ENCODE measurements around the gene SUN5. TPM values are rescaled to one million over a fixed set of nuclear protein-coding genes. Genes with fewer than 3 reads are reported as not detected.
A peak's percentile ranks its signal among the peaks of the same experiment; 100 is the strongest.
"Not testable (repeated sequence)": the region's sequence is repeated elsewhere in the genome, so short reads cannot be mapped to it uniquely, and the experiment has no call there.

The SUN5 gene
- total RNA-seq, 1 experiment from 2014 or later = not detected

GRCh38 chr20:32964575-32964974 is 39.7 kb downstream of the SUN5 start:
- no peaks in the 10 kb centered on the region for H3K36me3 ChIP-seq
- no peak overlapping the region for H3K27ac ChIP-seq
- H3K9me3 ChIP-seq (replicated peaks) = no peaks in the 10 kb centered on the region
- 0 out of 2 replicates have a peak, but pooled peaks cover 5% of the 10 kb centered on the region for H3K27me3 ChIP-seq
- H3K4me1 ChIP-seq = no peaks in the 10 kb centered on the region
- H3K4me3 ChIP-seq = no peak overlapping the region
- DNase-seq = no peak

DNA sequence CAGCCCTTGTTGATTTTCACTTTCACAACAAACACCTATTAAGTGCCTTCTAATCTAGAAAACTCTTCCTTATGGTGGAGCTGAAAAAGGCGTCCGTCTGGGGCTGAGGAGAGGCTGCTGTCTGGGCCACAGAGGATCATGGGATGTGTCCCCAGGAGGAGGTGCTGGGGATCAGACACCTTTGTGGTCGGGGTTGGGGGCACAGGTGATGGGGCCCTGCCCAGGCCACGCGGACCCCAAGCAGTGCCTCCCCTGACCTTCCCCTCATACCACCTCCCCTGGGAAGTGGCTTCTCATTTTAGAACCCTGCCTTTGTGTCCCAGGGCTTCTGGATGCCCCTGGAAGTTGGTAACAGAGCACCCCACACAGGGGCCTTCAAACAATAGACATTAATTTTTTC is 41.1 kb downstream of the SUN5 start:
- Histone ChIP-seq H3K36me3 (no peaks in the 10 kb centered on the region), H3K27me3 (0 out of 2 replicates have a peak, but pooled peaks cover 5% of the 10 kb centered on the region), H3K27ac (no peak overlapping the region), H3K4me3 (no peak overlapping the region), H3K4me1 (peaks cover under 1% of the 10 kb centered on the region; the same call in 1 of the 2 replicates), H3K9me3 (replicated peaks) (no peaks in the 10 kb centered on the region)
- DNase-seq = no peak

DNA sequence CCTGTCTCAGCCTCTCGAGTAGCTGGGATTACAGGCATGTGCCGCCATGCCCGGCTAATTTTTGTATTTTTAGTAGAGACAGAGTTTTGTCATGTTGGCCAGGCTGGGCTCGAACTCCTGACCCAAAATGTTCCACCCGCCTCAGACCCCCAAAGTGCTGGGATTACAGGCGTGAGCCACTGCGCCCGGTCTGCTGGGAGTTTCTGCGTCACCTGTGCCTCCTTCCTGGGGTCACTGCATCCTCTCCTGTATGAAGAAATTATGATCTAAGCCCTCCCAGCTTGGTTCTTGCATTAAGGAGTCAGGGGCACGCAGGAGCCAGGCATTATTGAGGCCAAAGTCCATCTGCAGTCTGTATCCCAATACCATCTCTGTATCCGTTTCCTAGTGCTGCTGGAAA is 41.6 kb downstream of the SUN5 start:
- not testable (repeated sequence) for H3K4me1 ChIP-seq; H3K9me3 ChIP-seq (replicated peaks); H3K4me3 ChIP-seq; H3K27ac ChIP-seq; DNase-seq; H3K36me3 ChIP-seq; H3K27me3 ChIP-seq

DNA sequence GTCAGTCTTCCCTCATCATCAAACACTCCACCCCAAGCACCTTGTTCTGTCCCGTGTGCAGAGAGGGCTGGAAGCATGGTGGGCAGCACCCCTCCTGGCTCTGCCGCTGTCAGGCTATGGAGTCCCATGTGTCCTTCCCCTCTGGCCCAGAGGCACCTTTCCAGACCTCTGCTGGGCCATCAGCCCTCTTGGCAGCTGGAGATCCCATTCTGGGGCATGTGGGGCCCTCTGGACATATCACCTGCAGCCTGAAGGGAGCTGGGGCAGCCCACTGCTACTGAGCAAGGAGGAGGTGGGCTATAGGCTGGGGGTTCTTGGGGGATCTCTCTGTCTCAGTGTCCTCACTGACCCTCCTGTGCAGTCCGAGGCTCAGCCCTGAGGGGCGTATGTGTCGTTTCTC is 42.2 kb downstream of the SUN5 start:
- Histone ChIP-seq H3K9me3 (replicated peaks) (0 out of 2 replicates have a peak, but pooled peaks cover 5% of the 10 kb centered on the region), H3K27ac (no peak overlapping the region), H3K4me3 (no peak overlapping the region), H3K4me1 (peaks cover 10% of the 10 kb centered on the region; the same call in 1 of the 2 replicates), H3K27me3 (0 out of 2 replicates have a peak, but pooled peaks cover 5% of the 10 kb centered on the region), H3K36me3 (no peaks in the 10 kb centered on the region)
- no peak for DNase-seq

DNA sequence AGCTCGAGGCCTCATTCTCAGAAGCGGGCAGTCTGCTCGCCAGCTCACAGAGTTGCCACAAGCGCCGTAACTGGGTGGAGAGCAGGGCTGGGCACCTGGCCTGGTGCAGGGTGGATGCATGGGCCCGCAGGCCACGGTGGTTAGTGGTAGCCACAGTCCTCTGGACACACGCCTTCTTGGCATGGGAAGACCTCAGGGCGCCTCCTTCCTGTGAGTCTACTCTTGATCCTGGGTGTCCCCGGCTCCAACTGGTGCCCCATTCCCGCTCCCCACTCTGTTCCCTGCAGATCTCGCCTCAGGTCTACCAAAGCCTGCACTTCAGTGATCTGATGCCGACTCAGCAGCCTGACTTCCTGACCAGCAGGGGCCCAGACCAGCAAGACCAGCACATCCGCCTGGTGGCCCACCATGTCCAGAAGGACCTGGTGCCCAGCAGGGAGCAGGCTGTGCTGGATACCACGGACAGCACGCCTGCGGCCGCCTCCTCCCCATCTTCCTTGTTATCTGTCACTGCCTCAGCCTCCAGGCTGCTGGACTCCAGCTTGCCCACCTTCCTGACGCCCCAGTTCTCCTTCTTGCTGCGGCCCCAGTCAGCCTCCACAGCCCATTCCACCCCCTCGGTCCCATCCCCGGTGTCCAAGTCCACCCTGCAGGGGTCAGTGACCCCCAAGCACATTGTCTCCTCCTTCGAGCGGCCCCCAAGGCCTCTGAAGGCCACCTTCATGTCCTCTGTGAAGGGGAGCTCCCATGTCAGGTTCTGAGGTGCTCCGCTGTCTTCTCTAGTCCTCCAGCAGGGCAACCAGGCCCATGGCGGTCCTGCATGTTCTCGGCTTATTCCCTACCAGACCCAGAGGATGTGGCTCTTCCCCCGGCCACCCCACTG is 43.1 kb downstream of the SUN5 start:
- 0 out of 2 replicates have a peak, but pooled peaks cover 5% of the 10 kb centered on the region for H3K27me3 ChIP-seq
- H3K9me3 ChIP-seq (replicated peaks) = peaks cover 13% of the 10 kb centered on the region; the same call in 1 of the 2 replicates
- no peak overlapping the region for H3K27ac ChIP-seq
- no peaks in the 10 kb centered on the region for H3K36me3 ChIP-seq
- DNase-seq = no peak
- H3K4me3 ChIP-seq = no peak overlapping the region
- H3K4me1 ChIP-seq = peaks cover 10% of the 10 kb centered on the region; the same call in 1 of the 2 replicates

- Histone ChIP-seq H3K36me3 (no peaks in the 10 kb centered on the region), H3K27ac (no peak overlapping the region), H3K4me3 (no peak overlapping the region), H3K9me3 (replicated peaks) (peaks cover 14% of the 10 kb centered on the region; the same call in 1 of the 2 replicates), H3K27me3 (0 out of 2 replicates have a peak, but pooled peaks cover 3% of the 10 kb centered on the region), H3K4me1 (peaks cover 10% of the 10 kb centered on the region; the same call in 1 of the 2 replicates)
- DNase-seq = no peak
Measured at GRCh38 chr20:32960222-32960518, 44.1 kb downstream of the SUN5 start.

GRCh38 chr20:32959351-32960221 is 44.6 kb downstream of the SUN5 start:
- H3K4me1 ChIP-seq = peaks cover 10% of the 10 kb centered on the region; the same call in 1 of the 2 replicates
- no peak for DNase-seq

GRCh38 chr20:32958574-32958973 is 45.7 kb downstream of the SUN5 start:
- Histone ChIP-seq H3K27ac (no peak overlapping the region), H3K27me3 (no peaks in the 10 kb centered on the region), H3K4me1 (peaks cover 10% of the 10 kb centered on the region; the same call in 1 of the 2 replicates), H3K4me3 (no peak overlapping the region), H3K9me3 (replicated peaks) (peaks cover 14% of the 10 kb centered on the region; the same call in 1 of the 2 replicates), H3K36me3 (no peaks in the 10 kb centered on the region)
- no peak for DNase-seq

More at GRCh38 chr20:32959351-32960221, 44.6 kb downstream of the SUN5 start:
- no peak overlapping the region for H3K27ac ChIP-seq
- H3K36me3 ChIP-seq = no peaks in the 10 kb centered on the region
- peaks cover 14% of the 10 kb centered on the region; the same call in 1 of the 2 replicates for H3K9me3 ChIP-seq (replicated peaks)
- no peak overlapping the region for H3K4me3 ChIP-seq
- H3K27me3 ChIP-seq = no peaks in the 10 kb centered on the region

DNA sequence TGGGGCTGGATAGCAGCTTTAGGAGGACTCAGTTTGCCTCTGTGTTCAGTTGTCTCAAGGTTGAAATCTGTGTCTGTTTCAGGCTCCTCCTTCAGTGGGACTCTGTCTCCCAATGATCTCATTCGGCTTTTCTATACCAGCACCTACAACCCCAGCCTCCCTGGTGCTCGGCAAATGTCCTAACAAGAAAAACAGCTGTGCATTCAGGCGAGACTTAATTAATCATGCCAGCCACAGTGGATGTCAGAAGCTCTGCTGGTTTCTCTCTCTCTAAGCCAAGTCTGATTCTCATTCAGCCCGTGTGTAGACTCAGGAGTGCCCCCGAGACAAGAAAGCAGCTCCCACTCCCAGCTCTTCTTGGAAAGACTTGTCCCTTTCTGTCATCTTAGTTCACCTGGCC is 46.8 kb downstream of the SUN5 start:
- Histone ChIP-seq H3K4me3 (no peak overlapping the region), H3K27ac (no peak overlapping the region; the same call in 1 of the 2 replicates), H3K9me3 (replicated peaks) (peaks cover 14% of the 10 kb centered on the region; the same call in 1 of the 2 replicates), H3K4me1 (peaks cover 10% of the 10 kb centered on the region; the same call in 1 of the 2 replicates), H3K27me3 (no peaks in the 10 kb centered on the region), H3K36me3 (no peaks in the 10 kb centered on the region)
- DNase-seq = peak; percentile 80 to 85

- DNase-seq; H3K27me3 ChIP-seq; H3K4me1 ChIP-seq; H3K27ac ChIP-seq; H3K36me3 ChIP-seq; H3K4me3 ChIP-seq; H3K9me3 ChIP-seq (replicated peaks): not testable (repeated sequence)
Measured at GRCh38 chr20:32950539-32950938, 53.7 kb downstream of the SUN5 start.

- H3K4me1 ChIP-seq = no peaks in the 10 kb centered on the region
- DNase-seq = no peak
- no peak overlapping the region for H3K27ac ChIP-seq
- H3K9me3 ChIP-seq (replicated peaks) = no peaks in the 10 kb centered on the region
- no peaks in the 10 kb centered on the region for H3K27me3 ChIP-seq
- no peaks in the 10 kb centered on the region for H3K36me3 ChIP-seq
- no peak overlapping the region for H3K4me3 ChIP-seq
Measured at GRCh38 chr20:32946629-32947028, 57.6 kb downstream of the SUN5 start.

DNA sequence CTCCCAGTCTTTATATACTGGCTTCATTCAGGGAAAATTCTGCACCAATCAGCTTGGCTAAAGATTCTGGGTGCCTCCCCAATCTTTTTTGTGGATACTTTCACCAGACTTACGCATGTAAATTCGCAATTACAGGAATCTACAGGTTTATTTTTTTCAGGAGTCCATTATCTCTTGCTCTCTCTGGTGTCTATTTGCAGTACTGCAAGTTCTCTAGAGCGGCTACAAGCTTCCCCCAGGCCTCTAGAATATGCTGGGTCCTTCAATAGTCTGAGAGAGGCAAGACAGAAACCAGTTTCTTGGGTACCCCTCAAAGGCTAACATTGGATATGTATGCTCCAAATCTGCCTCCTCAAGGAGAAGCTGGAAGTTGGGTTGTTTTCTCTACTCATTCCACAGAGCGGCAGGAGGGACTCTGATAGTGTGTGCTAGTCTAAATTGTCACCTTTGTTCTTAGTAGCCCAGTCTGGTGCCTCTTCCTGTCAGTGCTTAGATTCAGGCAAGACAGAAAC is 58.5 kb downstream of the SUN5 start:
- peak in 1 of 2 experiments; percentile 52 for DNase-seq
- Histone ChIP-seq H3K9me3 (replicated peaks) (no peaks in the 10 kb centered on the region), H3K4me3 (no peak overlapping the region), H3K27me3 (no peaks in the 10 kb centered on the region), H3K36me3 (no peaks in the 10 kb centered on the region), H3K27ac (no peak overlapping the region), H3K4me1 (no peaks in the 10 kb centered on the region)

- H3K27ac ChIP-seq = no peak overlapping the region
- DNase-seq = no peak
- no peaks in the 10 kb centered on the region for H3K9me3 ChIP-seq (replicated peaks)
- H3K36me3 ChIP-seq = no peaks in the 10 kb centered on the region
- no peaks in the 10 kb centered on the region for H3K27me3 ChIP-seq
- H3K4me3 ChIP-seq = no peak overlapping the region
- H3K4me1 ChIP-seq = no peaks in the 10 kb centered on the region
Measured at GRCh38 chr20:32943490-32944052, 60.7 kb downstream of the SUN5 start.

DNA sequence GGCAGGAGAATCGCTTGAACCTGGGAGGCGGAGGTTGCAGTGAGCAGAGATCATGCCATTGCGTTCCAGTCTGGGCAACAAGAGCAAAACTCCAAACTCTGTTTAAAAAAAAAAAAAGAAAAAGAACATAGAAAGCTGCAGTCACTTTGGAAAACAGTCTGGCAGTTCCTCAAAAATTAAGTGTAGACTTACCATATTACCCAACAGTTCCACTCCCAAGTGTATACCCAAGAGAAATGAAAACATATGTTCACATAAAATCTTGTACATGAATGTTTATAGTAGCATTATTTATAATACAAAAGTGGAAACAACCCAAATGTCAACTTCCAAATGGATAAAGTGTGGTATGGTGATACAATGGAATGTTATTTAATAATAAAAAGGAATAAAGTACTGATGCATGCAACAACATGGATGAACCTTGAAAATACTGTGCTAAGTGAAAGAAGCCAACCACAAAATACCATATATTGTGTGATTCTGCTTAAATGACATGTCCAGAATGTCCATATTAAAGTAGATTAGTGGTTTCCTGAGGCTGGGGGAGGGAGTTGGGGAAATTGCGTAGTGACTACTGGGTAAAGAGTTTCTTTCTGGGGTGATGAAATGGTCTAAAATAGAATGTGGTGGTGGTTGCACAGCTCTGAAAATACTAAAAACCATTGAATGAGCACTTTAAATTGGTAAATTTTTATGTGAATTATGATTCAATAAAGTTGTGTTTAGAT is 62.9 kb downstream of the SUN5 start:
- H3K9me3 ChIP-seq (replicated peaks) = 0 out of 2 replicates have a peak, but pooled peaks cover 3% of the 10 kb centered on the region
- H3K27me3 ChIP-seq = no peaks in the 10 kb centered on the region
- H3K4me3 ChIP-seq = no peak overlapping the region
- no peak for DNase-seq
- H3K36me3 ChIP-seq = no peaks in the 10 kb centered on the region
- no peaks in the 10 kb centered on the region for H3K4me1 ChIP-seq
- no peak overlapping the region for H3K27ac ChIP-seq
